NCI-H748 treated with DMSO at 0.1 percent for 48 hours (cell line): ENCODE measurements around the gene ERBB4.
"Not testable (repeated sequence)": the region's sequence is repeated elsewhere in the genome, so short reads cannot be mapped to it uniquely, and the experiment has no call there.

Experiments used
- DNase-seq: peaks from one replicate; lab custom pipeline; 2025; lab: John Stamatoyannopoulos, UW

The ERBB4 gene

DNA sequence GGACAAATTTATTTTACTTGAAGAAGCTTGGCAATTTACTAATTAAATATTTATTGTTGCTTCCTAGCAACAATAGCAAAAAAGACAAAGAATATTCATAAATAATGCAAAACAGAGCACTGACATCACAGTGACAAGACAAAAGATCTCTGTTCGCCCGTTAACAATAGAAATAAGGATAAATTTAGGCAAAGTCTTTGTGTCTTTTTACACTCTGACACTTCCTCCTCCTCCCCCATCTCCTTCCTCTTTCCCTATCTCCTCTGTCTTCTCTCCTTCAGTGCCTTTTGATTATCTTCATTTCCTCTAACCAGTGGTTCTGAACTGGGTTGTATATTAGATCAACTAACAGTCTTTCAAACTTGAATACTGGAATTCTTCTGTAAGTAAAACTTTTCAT lies 808.4 kb downstream of the ERBB4 start:
- DNase-seq = no peak

DNA sequence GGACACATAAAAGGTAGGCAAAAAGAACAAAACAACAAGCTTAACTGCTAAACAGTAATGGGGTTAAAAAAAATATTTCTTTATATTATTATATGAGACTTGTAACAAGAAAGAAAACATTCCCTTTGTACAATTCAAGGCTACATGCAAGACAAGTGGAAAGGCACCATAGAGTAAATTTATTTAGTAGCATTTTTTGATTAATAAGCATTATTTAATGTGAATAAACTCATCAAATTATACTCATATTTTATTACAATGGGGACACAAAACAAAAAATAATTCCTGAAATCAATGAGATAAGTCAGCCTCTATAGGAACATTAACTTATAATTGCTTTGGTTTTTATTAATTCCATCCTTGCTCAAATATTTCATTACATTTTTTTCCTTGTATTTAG lies 809.2 kb downstream of the ERBB4 start:
- DNase-seq = no peak

- DNase-seq = no peak
Observed at GRCh38 chr2:211724933-211725332, 813.7 kb downstream of the ERBB4 start.

GRCh38 chr2:211723398-211723797 lies 815.2 kb downstream of the ERBB4 start:
- no peak for DNase-seq

GRCh38 chr2:211722928-211723327 lies 815.7 kb downstream of the ERBB4 start:
- DNase-seq = peak; percentile 9

DNA sequence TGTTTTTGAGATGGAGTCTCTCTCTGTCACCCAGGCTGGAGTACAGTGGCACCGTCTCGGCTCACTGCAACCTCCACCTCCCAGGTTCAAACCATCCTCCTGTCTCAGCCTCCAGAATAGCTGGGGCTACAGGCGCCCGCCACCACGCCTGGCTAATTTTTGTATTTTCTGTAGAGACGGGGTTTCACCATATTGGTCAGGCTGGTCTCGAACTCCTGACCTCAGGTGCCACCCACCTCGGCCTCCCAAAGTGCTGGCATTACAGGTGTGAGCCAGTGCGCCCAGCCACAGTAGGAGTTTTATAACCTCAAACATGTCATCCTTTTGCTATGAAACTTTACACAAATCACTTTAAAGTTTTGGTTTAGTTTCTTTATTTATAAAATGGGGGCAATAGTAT lies 816.7 kb downstream of the ERBB4 start:
- not testable (repeated sequence) for DNase-seq

GRCh38 chr2:211709389-211709788 lies 829.2 kb downstream of the ERBB4 start:
- DNase-seq = no peak

GRCh38 chr2:211692689-211693088 lies 845.9 kb downstream of the ERBB4 start:
- DNase-seq = no peak

DNA sequence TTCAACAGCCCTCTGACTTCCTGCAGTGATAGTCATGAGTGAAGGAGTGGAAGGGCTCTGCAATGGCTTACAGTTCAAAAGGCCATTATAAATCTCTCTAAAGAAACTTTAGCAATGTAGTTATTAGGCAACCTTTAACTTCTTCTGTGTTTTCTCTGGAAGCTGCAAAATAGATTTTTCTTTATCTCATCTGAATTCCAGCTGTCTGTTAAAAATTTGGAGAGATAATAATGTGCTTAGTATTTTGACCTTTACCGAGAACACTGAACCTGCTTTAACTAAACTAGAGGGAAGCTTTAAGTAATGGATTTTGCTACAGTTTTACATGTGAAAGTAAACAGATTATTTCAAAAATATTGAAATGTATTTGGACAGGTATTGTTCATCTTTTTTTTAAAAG lies 847.9 kb downstream of the ERBB4 start:
- DNase-seq = no peak

DNA sequence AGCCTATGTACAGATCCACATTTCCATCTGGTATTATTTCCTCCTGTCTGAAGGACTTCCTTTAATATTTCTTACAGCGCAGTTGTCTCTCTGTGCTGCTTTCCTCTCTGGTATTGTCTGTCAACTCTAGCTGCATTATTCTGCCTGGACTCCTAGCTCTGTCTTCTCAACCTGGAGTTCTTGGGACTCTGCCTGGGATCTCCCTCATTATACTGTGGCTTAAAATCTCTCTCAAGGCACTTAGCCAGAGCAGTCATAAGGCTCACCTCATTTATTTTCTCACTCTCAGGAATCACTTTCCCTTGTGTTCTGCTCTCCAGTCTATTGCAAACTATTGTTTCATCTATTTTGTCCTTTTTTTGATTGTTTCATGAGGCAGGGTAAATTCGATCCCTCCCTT lies 850.4 kb downstream of the ERBB4 start:
- no peak for DNase-seq

- DNase-seq = no peak
Observed at GRCh38 chr2:211674715-211675114, 863.9 kb downstream of the ERBB4 start.

- DNase-seq = no peak
Observed at GRCh38 chr2:211673133-211673905, 865.3 kb downstream of the ERBB4 start.

- no peak for DNase-seq
Observed at GRCh38 chr2:211671977-211672376, 866.6 kb downstream of the ERBB4 start.

DNA sequence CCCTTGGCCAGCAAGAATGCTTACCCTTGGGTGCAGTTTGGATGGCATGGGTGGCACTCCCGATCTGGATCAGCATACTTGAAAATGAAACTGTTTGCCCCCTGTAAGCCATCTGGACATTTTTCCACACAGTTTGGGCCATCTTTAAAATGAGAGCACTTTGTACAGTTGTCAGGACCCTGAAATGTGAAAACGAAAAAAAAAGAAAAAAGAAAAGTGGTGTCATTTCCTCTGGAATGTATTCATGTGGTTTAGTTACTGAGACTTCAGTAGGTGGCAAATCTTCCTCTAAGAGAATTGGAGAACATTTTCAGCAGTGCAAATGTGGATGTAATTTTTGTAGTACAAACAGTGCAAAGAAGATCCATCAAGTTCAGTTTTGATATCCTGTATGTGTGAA lies 873.3 kb downstream of the ERBB4 start:
- no peak for DNase-seq

- no peak for DNase-seq
Observed at GRCh38 chr2:211664321-211664720, 874.3 kb downstream of the ERBB4 start.

- no peak for DNase-seq
Observed at GRCh38 chr2:211654211-211654780, 884.3 kb downstream of the ERBB4 start.

GRCh38 chr2:211652327-211652726 lies 886.3 kb downstream of the ERBB4 start:
- DNase-seq = no peak

- no peak for DNase-seq
Observed at GRCh38 chr2:211649331-211649730, 889.3 kb downstream of the ERBB4 start.

DNA sequence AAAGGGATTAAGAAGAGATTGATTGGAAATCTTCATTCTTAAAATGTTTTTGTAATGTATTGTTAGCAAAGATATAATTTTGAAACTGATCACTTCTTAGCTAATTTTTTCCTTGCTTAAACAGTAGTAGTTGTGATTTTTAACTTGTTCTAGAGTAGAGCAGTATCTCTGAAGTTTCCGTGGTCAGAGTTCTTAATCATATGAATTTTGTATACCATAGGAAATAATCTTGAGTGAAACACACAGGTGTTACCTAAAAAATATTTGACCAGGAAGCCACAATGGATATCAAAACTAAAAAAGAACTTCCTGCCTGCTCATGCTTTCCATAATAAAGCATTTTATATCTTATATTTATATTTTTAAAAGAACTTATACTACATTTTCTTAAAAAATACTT lies 907.1 kb downstream of the ERBB4 start:
- no peak for DNase-seq

- no peak for DNase-seq
Observed at GRCh38 chr2:211623096-211623495, 915.5 kb downstream of the ERBB4 start.

DNA sequence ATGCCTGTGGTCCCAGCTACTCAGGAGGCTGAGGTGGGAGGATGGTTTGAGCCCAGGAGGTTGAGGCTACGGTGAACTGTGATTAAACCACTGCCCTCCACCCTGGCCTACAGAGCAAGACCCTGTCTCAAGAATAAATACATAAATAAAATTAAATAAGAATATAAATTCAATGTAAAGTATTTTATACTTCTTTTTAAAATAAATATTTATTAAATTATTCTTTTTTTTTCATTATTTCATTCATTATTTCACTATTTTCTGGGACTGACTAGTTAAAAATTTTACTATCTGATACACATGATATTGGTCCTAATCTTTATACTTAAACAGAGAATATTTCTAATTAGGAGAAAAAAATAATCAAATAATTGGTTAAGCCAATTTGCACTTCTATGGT lies 917.6 kb downstream of the ERBB4 start:
- DNase-seq = no peak

DNA sequence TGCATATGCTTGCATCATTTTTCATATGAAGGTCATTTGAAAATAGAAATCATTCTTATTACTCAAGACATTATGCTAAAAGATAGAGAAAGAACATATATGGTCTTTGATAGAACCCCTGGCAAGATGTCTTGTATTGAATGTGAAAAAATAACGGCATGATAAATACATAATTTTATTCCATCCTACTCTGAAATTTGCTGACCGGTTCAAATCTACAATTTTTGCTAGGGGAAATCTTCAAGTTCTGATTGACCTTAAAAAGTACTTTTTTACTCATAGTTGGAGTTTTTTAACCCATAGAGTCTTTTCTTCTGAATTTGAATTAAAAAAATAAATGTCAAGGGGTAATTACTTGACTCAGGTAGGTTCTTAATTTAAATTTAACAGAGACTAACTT lies 920.8 kb downstream of the ERBB4 start:
- DNase-seq = no peak

DNA sequence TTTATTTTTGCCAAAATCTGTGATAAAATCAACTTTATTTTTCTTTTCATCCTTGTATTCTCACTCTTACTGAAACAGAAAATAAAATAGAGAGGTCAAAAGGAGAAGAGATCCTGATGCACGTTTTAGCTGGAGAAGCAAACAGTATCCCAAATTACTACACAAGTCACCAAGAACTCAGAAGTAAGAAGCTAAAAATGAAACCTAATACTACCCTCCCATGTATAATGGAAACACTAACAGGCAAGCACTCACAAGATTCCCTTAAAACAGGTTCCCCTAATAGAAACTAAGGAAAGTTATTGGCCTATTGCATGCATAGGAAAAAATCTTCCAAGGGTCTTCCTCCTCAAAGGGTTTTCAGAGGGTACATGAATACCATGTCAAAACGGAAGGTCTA lies 927.0 kb downstream of the ERBB4 start:
- DNase-seq = no peak

- no peak for DNase-seq
Observed at GRCh38 chr2:211611061-211611518, 927.5 kb downstream of the ERBB4 start.
